H9 (cell line): ENCODE data around the gene NALCN. TPM values are rescaled to one million over a fixed set of nuclear protein-coding genes. Genes with fewer than 3 reads are reported as not detected.

ENCODE experiments used
- DNase-seq: peaks from one replicate; pipeline ENCODE4 v3.0.0-alpha.2; 2017
- H2AFZ ChIP-seq: one replicate; pipeline ENCODE4 v1.6.1; 2013; ENCODE audit warnings: mild to moderate bottlenecking, low read length, control low read depth, moderate library complexity
- H2AK5ac ChIP-seq: 2 replicates; pipeline ENCODE4 v1.6.1; 2013; ENCODE audit warnings: low read length, control low read depth, mixed read lengths; ENCODE audit not compliant: insufficient read length
- H2BK120ac ChIP-seq: one replicate; pipeline ENCODE4 v1.6.1; 2013; ENCODE audit warnings: low read depth, mild to moderate bottlenecking, low read length, control low read depth, inconsistent platforms; ENCODE audit not compliant: poor library complexity, severe bottlenecking
- H2BK12ac ChIP-seq: 2 replicates; pipeline ENCODE4 v1.6.1; 2013; ENCODE audit warnings: low read length, control low read depth, mixed read lengths, low read depth; ENCODE audit not compliant: insufficient read length
- H2BK15ac ChIP-seq: 2 replicates; pipeline ENCODE4 v1.6.1; 2013; ENCODE audit warnings: low read depth, low read length, control low read depth
- H2BK20ac ChIP-seq: one replicate; pipeline ENCODE4 v1.6.1; 2013; ENCODE audit warnings: low read depth, mild to moderate bottlenecking, low read length, control low read depth, inconsistent platforms; ENCODE audit not compliant: poor library complexity, severe bottlenecking
- H2BK5ac ChIP-seq: 2 replicates; pipeline ENCODE4 v1.6.1; 2013; ENCODE audit warnings: low read length, control low read depth, mixed read lengths; ENCODE audit not compliant: insufficient read length
- H3K14ac ChIP-seq: 2 replicates; pipeline ENCODE4 v1.6.1; 2013; ENCODE audit warnings: low read length, control low read depth; ENCODE audit not compliant: insufficient read depth
- H3K18ac ChIP-seq: 2 replicates; pipeline ENCODE4 v1.6.1; 2013; ENCODE audit warnings: low read depth, mild to moderate bottlenecking, mixed read lengths, low read length, control low read depth; ENCODE audit not compliant: insufficient read length
- H3K23ac ChIP-seq: 2 replicates; pipeline ENCODE4 v1.6.1; 2013; ENCODE audit warnings: low read length, control low read depth, mixed read lengths, low read depth; ENCODE audit not compliant: insufficient read length
- H3K23me2 ChIP-seq: 2 replicates; pipeline ENCODE4 v1.6.1; 2013; ENCODE audit warnings: low read depth, mild to moderate bottlenecking, mixed read lengths, low read length, control low read depth; ENCODE audit not compliant: insufficient read length, poor library complexity, severe bottlenecking
- H3K27ac ChIP-seq: 2 replicates; pipeline ENCODE4 v1.5.1; 2013; ENCODE audit warnings: low read length, control low read depth, mixed read lengths, low read depth; ENCODE audit not compliant: insufficient read length
- H3K27me3 ChIP-seq: 2 replicates; pipeline ENCODE4 v1.6.1; 2013; ENCODE audit warnings: low read length, control low read depth, inconsistent platforms; ENCODE audit not compliant: insufficient read depth
- H3K4ac ChIP-seq: 2 replicates; pipeline ENCODE4 v1.6.1; 2013; ENCODE audit warnings: low read depth, mild to moderate bottlenecking, control low read depth, inconsistent platforms, low read length, moderate library complexity
- H3K4me1 ChIP-seq: 2 replicates; pipeline ENCODE4 v1.6.1; 2013; ENCODE audit warnings: low read length, control low read depth, inconsistent platforms; ENCODE audit not compliant: insufficient read depth
- H3K4me2 ChIP-seq: 2 replicates; pipeline ENCODE4 v1.6.1; 2013; ENCODE audit warnings: low read length, control low read depth, mixed read lengths; ENCODE audit not compliant: insufficient read length, insufficient read depth
- H3K56ac ChIP-seq: 2 replicates; pipeline ENCODE4 v1.6.1; 2013; ENCODE audit warnings: low read depth, mild to moderate bottlenecking, mixed read lengths, low read length, control low read depth; ENCODE audit not compliant: insufficient read length
- H3K79me1 ChIP-seq: 2 replicates; pipeline ENCODE4 v1.6.1; 2013; ENCODE audit warnings: low read depth, mild to moderate bottlenecking, moderate library complexity, low read length, control low read depth, inconsistent platforms; ENCODE audit not compliant: insufficient read depth, poor library complexity, severe bottlenecking
- H3K79me2 ChIP-seq: 2 replicates; pipeline ENCODE4 v1.6.1; 2013; ENCODE audit warnings: low read length, control low read depth, inconsistent platforms; ENCODE audit not compliant: insufficient read depth
- H3K9ac ChIP-seq: 2 replicates; pipeline ENCODE4 v1.6.1; 2013; ENCODE audit warnings: low read length, control low read depth, mixed read lengths; ENCODE audit not compliant: insufficient read length; ENCODE audit errors: extremely low read depth
- H3K9me3 ChIP-seq: one replicate; pipeline ENCODE4 v1.6.1; 2013; ENCODE audit warnings: low read depth, low read length, inconsistent platforms; ENCODE audit not compliant: control insufficient read depth
- H3T11ph ChIP-seq: one replicate; pipeline ENCODE4 v1.6.1; 2013; ENCODE audit warnings: mild to moderate bottlenecking, low read length, control low read depth, inconsistent platforms
- H4K20me1 ChIP-seq: one replicate; pipeline ENCODE4 v1.6.1; 2013; ENCODE audit not compliant: control insufficient read depth, insufficient read length, insufficient read depth
- H4K5ac ChIP-seq: 2 replicates; pipeline ENCODE4 v1.6.1; 2013; ENCODE audit warnings: low read depth, mild to moderate bottlenecking, mixed read lengths, low read length, control low read depth; ENCODE audit not compliant: insufficient read length
- H4K8ac ChIP-seq: replicated peaks from 2 replicates; pipeline ENCODE4 v1.6.1; 2013; ENCODE audit warnings: low read length, control low read depth, mixed read lengths, low read depth; ENCODE audit not compliant: insufficient read length
- H4K91ac ChIP-seq: 2 replicates; pipeline ENCODE4 v1.6.1; 2013; ENCODE audit warnings: low read depth, mild to moderate bottlenecking, moderate library complexity, mixed read lengths, low read length, control low read depth; ENCODE audit not compliant: insufficient read length
- H3K27ac Mint-ChIP-seq, 3 experiments: 2 replicates in 2 of 3; 3 replicates in 1 of 3; pipeline ENCODE4 v1.8.0; 2020 to 2021; ENCODE audit warnings: mixed read lengths in 3 of 3, mild to moderate bottlenecking in 1 of 3, moderate library complexity in 1 of 3
- H3K27me3 Mint-ChIP-seq: 2 replicates; pipeline ENCODE4 v1.8.0; 2021; ENCODE audit warnings: low read depth, mild to moderate bottlenecking, moderate library complexity, mixed read lengths
- H3K36me3 Mint-ChIP-seq, 3 experiments: 2 replicates in 2 of 3; 3 replicates in 1 of 3; pipeline ENCODE4 v1.8.0; 2020 to 2021; ENCODE audit warnings: low read depth in 3 of 3, mixed read lengths in 3 of 3; ENCODE audit not compliant: insufficient read depth in 1 of 3
- H3K4me1 Mint-ChIP-seq, 2 experiments: 2 replicates each; pipeline ENCODE4 v1.8.0; 2020; ENCODE audit warnings: mixed read lengths in 2 of 2
- H3K4me3 Mint-ChIP-seq, 2 experiments: 2 replicates in 1 of 2; 3 replicates in 1 of 2; pipeline ENCODE4 v1.8.0; 2020 to 2021; ENCODE audit warnings: mild to moderate bottlenecking in 2 of 2, mixed read lengths in 2 of 2, moderate library complexity in 1 of 2
- H3K9me3 Mint-ChIP-seq, 2 experiments: 2 replicates in 1 of 2; 3 replicates in 1 of 2; pipeline ENCODE4 v1.8.0; 2020; ENCODE audit warnings: mild to moderate bottlenecking in 2 of 2, mixed read lengths in 2 of 2, moderate library complexity in 1 of 2
- total RNA-seq: library from RNA; stranded (reverse); gene quantifications from 2 replicates; pipeline ENCODE4 v1.2.1, GENCODE V29; 2021
- TF ChIP-seq, protein P1 (sequence below): fragments of 200-600 bp; sonication (generic); conservative IDR thresholded peaks from 3 replicates; pipeline ENCODE4 v1.8.0; 2021; ENCODE audit warnings: antibody characterized with exemption, mild to moderate bottlenecking

NALCN gene
- total RNA-seq, 1 experiment from 2014 or later = 0.09 TPM

DNA sequence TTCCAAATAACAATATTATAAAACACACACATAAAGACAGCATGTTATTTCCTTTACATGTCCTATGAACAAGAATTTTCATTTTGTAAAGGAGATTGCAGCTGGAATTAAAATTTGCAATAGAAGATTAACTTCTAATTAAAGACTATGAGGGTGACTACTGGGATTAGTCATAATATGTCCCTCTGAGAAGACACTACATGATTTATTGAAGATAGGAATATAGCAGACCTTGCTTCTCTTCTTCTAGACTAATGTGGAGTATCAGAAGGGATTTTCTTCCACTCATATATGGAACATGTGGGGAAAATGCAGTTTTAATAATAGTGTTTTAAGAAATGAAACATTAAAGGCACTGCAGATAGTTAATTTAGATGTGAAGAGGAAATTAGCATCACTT lies 177.8 kb downstream of the NALCN start:
- Histone ChIP-seq H3K27ac (no peak overlapping the region), H2BK12ac (no peak overlapping the region), H4K91ac (no peak overlapping the region), H4K20me1 (no peaks in the 10 kb centered on the region), H3K9me3 (no peaks in the 10 kb centered on the region), H2BK15ac (no peak overlapping the region), H4K5ac (no peak overlapping the region), H2BK20ac (no peak overlapping the region), H2BK120ac (no peak overlapping the region), H3K79me2 (no peaks in the 10 kb centered on the region), H3T11ph (no peak overlapping the region), H3K18ac (no peak overlapping the region), H4K8ac (no peak overlapping the region), H3K23me2 (no peaks in the 10 kb centered on the region), H3K23ac (no peak overlapping the region), H3K56ac (no peak overlapping the region), H2AFZ (no peak overlapping the region), H3K4me2 (no peak overlapping the region), H3K14ac (no peak overlapping the region), H3K79me1 (no peaks in the 10 kb centered on the region), H3K4me1 (no peaks in the 10 kb centered on the region), H3K4ac (no peak overlapping the region), H2AK5ac (no peak overlapping the region), H3K27me3 (no peaks in the 10 kb centered on the region), H2BK5ac (no peak overlapping the region), H3K9ac (no peak overlapping the region)
- Mint-ChIP-seq H3K4me1 (no peaks in the 10 kb centered on the region), H3K36me3 (no peaks in the 10 kb centered on the region), H3K9me3 (no peaks in the 10 kb centered on the region), H3K27me3 (no peaks in the 10 kb centered on the region), H3K4me3 (no peak overlapping the region), H3K27ac (no peak overlapping the region)
- TF ChIP-seq, protein P1, sequence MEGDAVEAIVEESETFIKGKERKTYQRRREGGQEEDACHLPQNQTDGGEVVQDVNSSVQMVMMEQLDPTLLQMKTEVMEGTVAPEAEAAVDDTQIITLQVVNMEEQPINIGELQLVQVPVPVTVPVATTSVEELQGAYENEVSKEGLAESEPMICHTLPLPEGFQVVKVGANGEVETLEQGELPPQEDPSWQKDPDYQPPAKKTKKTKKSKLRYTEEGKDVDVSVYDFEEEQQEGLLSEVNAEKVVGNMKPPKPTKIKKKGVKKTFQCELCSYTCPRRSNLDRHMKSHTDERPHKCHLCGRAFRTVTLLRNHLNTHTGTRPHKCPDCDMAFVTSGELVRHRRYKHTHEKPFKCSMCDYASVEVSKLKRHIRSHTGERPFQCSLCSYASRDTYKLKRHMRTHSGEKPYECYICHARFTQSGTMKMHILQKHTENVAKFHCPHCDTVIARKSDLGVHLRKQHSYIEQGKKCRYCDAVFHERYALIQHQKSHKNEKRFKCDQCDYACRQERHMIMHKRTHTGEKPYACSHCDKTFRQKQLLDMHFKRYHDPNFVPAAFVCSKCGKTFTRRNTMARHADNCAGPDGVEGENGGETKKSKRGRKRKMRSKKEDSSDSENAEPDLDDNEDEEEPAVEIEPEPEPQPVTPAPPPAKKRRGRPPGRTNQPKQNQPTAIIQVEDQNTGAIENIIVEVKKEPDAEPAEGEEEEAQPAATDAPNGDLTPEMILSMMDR = no peak
- no peak for DNase-seq
